ENCODE measurements around the gene ST8SIA2.

Gene ST8SIA2

GRCh38 chr15:92494806-92495336 is 101.2 kb downstream of the ST8SIA2 start:
- no peak for DNase-seq (ENCODE audit: low spot score)

DNA sequence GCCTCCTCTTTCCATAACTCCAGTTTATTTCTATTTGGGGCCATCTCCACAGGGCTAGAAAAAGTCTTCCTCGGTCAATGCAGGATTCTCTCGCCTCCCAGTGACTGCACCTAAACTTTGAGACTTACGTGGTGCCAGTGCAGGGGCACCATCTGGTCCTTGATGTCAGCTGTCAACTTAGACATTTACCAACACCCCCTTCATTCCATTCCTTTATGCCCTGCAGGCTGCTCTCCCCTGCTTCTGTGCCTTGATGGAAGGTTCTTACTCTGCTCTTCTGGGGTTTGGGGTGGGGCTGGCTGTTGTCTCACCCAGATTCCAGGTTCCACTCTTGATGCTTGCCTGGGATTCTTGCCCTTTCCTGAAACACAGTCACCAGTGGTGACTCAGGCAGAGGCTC is 101.8 kb downstream of the ST8SIA2 start:
- DNase-seq (ENCODE audit: low spot score) = no peak

- no peak for DNase-seq (ENCODE audit: low spot score)
Observed at GRCh38 chr15:92499731-92500530, 106.2 kb downstream of the ST8SIA2 start.

DNA sequence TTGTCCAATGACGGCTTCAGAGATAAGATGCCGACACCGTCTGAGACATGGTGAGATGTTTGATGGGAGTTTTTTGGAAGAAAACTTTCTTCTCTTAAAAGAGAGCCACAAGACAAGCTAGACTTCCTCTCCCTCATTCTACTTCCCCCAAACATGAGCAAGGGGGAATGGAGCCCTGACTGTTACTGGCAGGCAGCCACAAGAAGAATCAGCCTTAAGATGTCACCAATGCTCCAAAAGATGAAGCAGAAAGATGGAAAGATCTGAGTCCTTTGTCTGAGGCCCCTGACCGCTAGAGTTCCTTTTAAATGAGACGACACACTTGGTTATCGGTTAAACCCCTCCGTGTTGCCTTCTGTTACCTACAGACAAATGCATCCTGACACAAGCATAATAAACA is 108.7 kb downstream of the ST8SIA2 start:
- DNase-seq (ENCODE audit: low spot score) = no peak

GRCh38 chr15:92502930-92503857 is 109.5 kb downstream of the ST8SIA2 start:
- no peak for DNase-seq (ENCODE audit: low spot score)

DNA sequence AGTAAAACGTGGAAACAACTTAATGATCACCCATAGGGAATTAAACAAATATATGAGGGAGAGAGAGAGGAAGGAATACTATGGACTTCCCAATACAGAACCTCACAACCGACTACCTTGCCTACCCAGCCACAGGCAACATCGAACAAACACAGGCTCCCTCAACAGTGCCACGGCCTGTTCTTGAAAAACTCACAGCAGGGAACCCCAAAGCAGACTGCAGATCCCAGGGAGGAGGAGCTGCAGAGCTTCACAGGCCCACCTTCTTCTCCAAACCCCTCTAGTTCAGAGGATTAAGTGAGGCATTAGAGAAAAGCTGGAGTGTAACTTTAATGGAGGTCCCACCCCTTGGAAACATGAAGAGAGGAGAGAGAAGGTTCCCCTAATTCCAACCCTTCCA is 110.2 kb downstream of the ST8SIA2 start:
- no peak for DNase-seq (ENCODE audit: low spot score)

GRCh38 chr15:92505611-92506010 is 111.9 kb downstream of the ST8SIA2 start:
- DNase-seq (ENCODE audit: low spot score) = no peak

DNA sequence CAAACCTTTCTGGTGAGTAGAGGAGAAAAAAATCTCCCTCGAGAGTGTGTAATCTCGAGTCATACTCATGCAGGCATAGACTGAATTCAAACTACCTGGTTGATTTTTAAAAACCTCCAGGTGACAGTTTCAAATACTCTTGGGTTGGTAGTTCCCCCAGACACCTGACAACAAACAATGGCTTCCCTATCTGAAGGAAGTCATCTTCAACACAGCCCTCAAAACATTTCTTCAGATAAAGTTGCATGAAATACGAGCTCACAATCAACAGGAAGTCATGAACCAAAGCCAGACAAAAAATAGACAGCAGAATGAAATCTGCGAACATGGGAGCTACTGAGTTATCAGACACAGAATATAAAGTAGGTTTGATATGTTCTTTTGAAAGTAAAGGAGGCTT is 112.8 kb downstream of the ST8SIA2 start:
- no peak for DNase-seq (ENCODE audit: low spot score)

DNA sequence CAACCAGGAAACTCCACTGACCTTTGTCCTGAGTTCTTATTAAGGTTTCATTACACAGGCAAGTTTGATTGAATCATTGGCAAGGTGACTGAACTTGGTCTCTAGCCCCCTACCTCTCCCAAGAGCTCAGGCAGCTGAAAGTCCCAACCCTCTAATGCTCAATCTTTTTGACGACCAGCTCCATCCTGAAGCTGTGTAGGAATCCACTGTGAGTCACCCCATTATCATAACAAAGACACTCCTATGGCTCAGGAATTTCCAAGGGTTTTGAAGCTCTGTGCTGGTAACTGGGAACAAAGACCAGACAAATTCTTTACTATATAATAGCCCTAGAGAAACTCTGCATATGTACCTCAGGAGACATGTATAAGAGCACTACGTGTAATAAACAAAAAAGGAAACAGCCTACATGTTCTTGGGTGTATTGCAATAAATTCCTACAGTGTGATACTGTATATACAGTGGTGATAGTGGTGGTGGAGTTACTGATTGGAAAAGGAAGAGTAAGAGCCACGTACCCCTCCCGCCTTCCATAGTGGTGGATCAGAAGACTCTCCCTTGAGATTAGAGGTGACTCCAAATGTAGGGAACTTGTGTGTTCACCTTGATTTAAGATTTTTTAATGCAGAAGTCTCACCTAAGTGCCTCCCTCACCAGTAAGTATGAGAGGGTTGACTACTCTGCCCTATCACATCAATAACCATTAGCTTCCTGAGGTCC is 116.6 kb downstream of the ST8SIA2 start:
- no peak for DNase-seq (ENCODE audit: low spot score)
